ENCODE results near the gene DTYMK. TPM values are rescaled to one million over a fixed set of nuclear protein-coding genes. Genes with fewer than 3 reads are reported as not detected.

DTYMK gene
- total and polyA plus RNA-seq, 10 of the 15 experiments (the other 5 are each of a cell fraction or from before 2014, with no cell fraction given) = 7.0 to 220 (median 59.3) TPM

GRCh38 chr2:241686650-241687425 lies at the start of gene DTYMK (continued):
- no peak for TF ChIP-seq ETV6 (conservative IDR thresholded peaks at IDR 0.05 in 1 of 2, IDR thresholded peaks at IDR 0.05 in 1 of 2; ENCODE audit: borderline replicate concordance in 1 of 2, low read depth in 1 of 2)
- peak; percentile 47; the same call in 2 of the 3 replicates for TF ChIP-seq POU2F2 (IDR thresholded peaks at IDR 0.05; ENCODE audit: borderline replicate concordance, low read depth, low read length)
- peak; percentile 96 for TF ChIP-seq YY1 (IDR thresholded peaks at IDR 0.05; ENCODE audit: low read depth, low read length)
- TF ChIP-seq YBX1 (IDR thresholded peaks at IDR 0.05) = no peak
- TF ChIP-seq GABPA (IDR thresholded peaks at IDR 0.05; ENCODE audit: low read depth) = peak; percentile 43; the same call in 1 of the 2 replicates
- no peak for TF ChIP-seq MEF2B (IDR thresholded peaks at IDR 0.05; ENCODE audit: partially characterized antibody, poor library complexity, severe bottlenecking)
- TF ChIP-seq CBX5 (IDR thresholded peaks at IDR 0.05; ENCODE audit: low read depth) = no peak
- no peak for TF ChIP-seq TBL1XR1 (IDR thresholded peaks at IDR 0.05; ENCODE audit: low read depth, low read length)
- TF ChIP-seq PAX8 (IDR thresholded peaks at IDR 0.05) = no peak
- no peak for TF ChIP-seq ZBTB4 (CRISPR knock-in tag; IDR thresholded peaks at IDR 0.05)
- TF ChIP-seq BCLAF1 (IDR thresholded peaks at IDR 0.05) = 0 out of 2 replicates have a peak, but pooled peaks have one; percentile 25
- TF ChIP-seq CBX3 (IDR thresholded peaks at IDR 0.05; ENCODE audit: borderline replicate concordance, low read depth) = no peak
- TF ChIP-seq IRF5 (IDR thresholded peaks at IDR 0.05; ENCODE audit: borderline replicate concordance) = no peak
- TF ChIP-seq SUPT20H (IDR thresholded peaks at IDR 0.05; ENCODE audit: borderline replicate concordance, control insufficient read depth, low read depth, low read length) = no peak
- TF ChIP-seq RCOR1 (conservative IDR thresholded peaks at IDR 0.05; ENCODE audit: low read depth, low read length) = 0 out of 2 replicates have a peak, but pooled peaks have one; percentile 35
- TF ChIP-seq SUZ12 (IDR thresholded peaks at IDR 0.05; ENCODE audit: unreplicated experiment) = no peak
- no peak for TF ChIP-seq IRF4 (IDR thresholded peaks at IDR 0.05; ENCODE audit: low read depth, low read length)
- TF ChIP-seq BCL11A (IDR thresholded peaks at IDR 0.05; ENCODE audit: low read depth, low read length) = no peak
- no peak for TF ChIP-seq USF2 (IDR thresholded peaks at IDR 0.05; ENCODE audit: borderline replicate concordance, low read depth, low read length)
- 0 out of 2 replicates have a peak, but pooled peaks have one; percentile 51 for TF ChIP-seq STAT1 (conservative IDR thresholded peaks at IDR 0.05)
- TF ChIP-seq SIN3A (IDR thresholded peaks at IDR 0.05; ENCODE audit: low read depth, low read length) = no peak; the same call in 1 of the 2 replicates

Measured in GM12878 (cell line).